Measurements from ENCODE around the gene SIRPG.

- TF ChIP-seq CTCF (IDR thresholded peaks at IDR 0.05 in 2 of 3, conservative IDR thresholded peaks at IDR 0.05 in 1 of 3; ENCODE audit: control insufficient read depth in 2 of 3, extremely low read depth in 1 of 3, insufficient read depth in 1 of 3, low read depth in 3 of 3, low read length in 3 of 3) (no peak), POLR2A (IDR thresholded peaks at IDR 0.05; ENCODE audit: low read depth, low read length) (no peak), SMC3 (IDR thresholded peaks at IDR 0.05; ENCODE audit: borderline replicate concordance, low read length) (no peak), GABPA (IDR thresholded peaks at IDR 0.05; ENCODE audit: low read depth) (no peak), JUNB (IDR thresholded peaks at IDR 0.05) (no peak), REST (IDR thresholded peaks at IDR 0.05; ENCODE audit: low read depth, low read length) (no peak), SRF (IDR thresholded peaks at IDR 0.05; ENCODE audit: low read depth in 2 of 2, low read length in 2 of 2) (no peak), BRCA1 (IDR thresholded peaks at IDR 0.05; ENCODE audit: low read depth, low read length) (no peak), RAD21 (IDR thresholded peaks at IDR 0.05; ENCODE audit: insufficient read depth, low read depth, low read length) (no peak)
Measured at GRCh38 chr20:1696521-1697209, 39.1 kb upstream of the SIRPG start.

All from GM12878 (cell line).